H9 (cell line): ENCODE measurements around the gene HP1BP3. TPM values are rescaled to one million over a fixed set of nuclear protein-coding genes. Genes with fewer than 3 reads are reported as not detected.

Source experiments
- DNase-seq: peaks from one replicate; pipeline ENCODE4 v3.0.0-alpha.2; 2017
- H2AFZ ChIP-seq: one replicate; pipeline ENCODE4 v1.6.1; 2013; ENCODE audit warnings: mild to moderate bottlenecking, low read length, control low read depth, moderate library complexity
- H2AK5ac ChIP-seq: 2 replicates; pipeline ENCODE4 v1.6.1; 2013; ENCODE audit warnings: low read length, control low read depth, mixed read lengths; ENCODE audit not compliant: insufficient read length
- H2BK120ac ChIP-seq: one replicate; pipeline ENCODE4 v1.6.1; 2013; ENCODE audit warnings: low read depth, mild to moderate bottlenecking, low read length, control low read depth, inconsistent platforms; ENCODE audit not compliant: poor library complexity, severe bottlenecking
- H2BK12ac ChIP-seq: 2 replicates; pipeline ENCODE4 v1.6.1; 2013; ENCODE audit warnings: low read length, control low read depth, mixed read lengths, low read depth; ENCODE audit not compliant: insufficient read length
- H2BK15ac ChIP-seq: 2 replicates; pipeline ENCODE4 v1.6.1; 2013; ENCODE audit warnings: low read depth, low read length, control low read depth
- H2BK20ac ChIP-seq: one replicate; pipeline ENCODE4 v1.6.1; 2013; ENCODE audit warnings: low read depth, mild to moderate bottlenecking, low read length, control low read depth, inconsistent platforms; ENCODE audit not compliant: poor library complexity, severe bottlenecking
- H2BK5ac ChIP-seq: 2 replicates; pipeline ENCODE4 v1.6.1; 2013; ENCODE audit warnings: low read length, control low read depth, mixed read lengths; ENCODE audit not compliant: insufficient read length
- H3K14ac ChIP-seq: 2 replicates; pipeline ENCODE4 v1.6.1; 2013; ENCODE audit warnings: low read length, control low read depth; ENCODE audit not compliant: insufficient read depth
- H3K18ac ChIP-seq: 2 replicates; pipeline ENCODE4 v1.6.1; 2013; ENCODE audit warnings: low read depth, mild to moderate bottlenecking, mixed read lengths, low read length, control low read depth; ENCODE audit not compliant: insufficient read length
- H3K23ac ChIP-seq: 2 replicates; pipeline ENCODE4 v1.6.1; 2013; ENCODE audit warnings: low read length, control low read depth, mixed read lengths, low read depth; ENCODE audit not compliant: insufficient read length
- H3K23me2 ChIP-seq: 2 replicates; pipeline ENCODE4 v1.6.1; 2013; ENCODE audit warnings: low read depth, mild to moderate bottlenecking, mixed read lengths, low read length, control low read depth; ENCODE audit not compliant: insufficient read length, poor library complexity, severe bottlenecking
- H3K27ac ChIP-seq: 2 replicates; pipeline ENCODE4 v1.5.1; 2013; ENCODE audit warnings: low read length, control low read depth, mixed read lengths, low read depth; ENCODE audit not compliant: insufficient read length
- H3K27me3 ChIP-seq: 2 replicates; pipeline ENCODE4 v1.6.1; 2013; ENCODE audit warnings: low read length, control low read depth, inconsistent platforms; ENCODE audit not compliant: insufficient read depth
- H3K4ac ChIP-seq: 2 replicates; pipeline ENCODE4 v1.6.1; 2013; ENCODE audit warnings: low read depth, mild to moderate bottlenecking, control low read depth, inconsistent platforms, low read length, moderate library complexity
- H3K4me1 ChIP-seq: 2 replicates; pipeline ENCODE4 v1.6.1; 2013; ENCODE audit warnings: low read length, control low read depth, inconsistent platforms; ENCODE audit not compliant: insufficient read depth
- H3K4me2 ChIP-seq: 2 replicates; pipeline ENCODE4 v1.6.1; 2013; ENCODE audit warnings: low read length, control low read depth, mixed read lengths; ENCODE audit not compliant: insufficient read length, insufficient read depth
- H3K56ac ChIP-seq: 2 replicates; pipeline ENCODE4 v1.6.1; 2013; ENCODE audit warnings: low read depth, mild to moderate bottlenecking, mixed read lengths, low read length, control low read depth; ENCODE audit not compliant: insufficient read length
- H3K79me1 ChIP-seq: 2 replicates; pipeline ENCODE4 v1.6.1; 2013; ENCODE audit warnings: low read depth, mild to moderate bottlenecking, moderate library complexity, low read length, control low read depth, inconsistent platforms; ENCODE audit not compliant: insufficient read depth, poor library complexity, severe bottlenecking
- H3K79me2 ChIP-seq: 2 replicates; pipeline ENCODE4 v1.6.1; 2013; ENCODE audit warnings: low read length, control low read depth, inconsistent platforms; ENCODE audit not compliant: insufficient read depth
- H3K9ac ChIP-seq: 2 replicates; pipeline ENCODE4 v1.6.1; 2013; ENCODE audit warnings: low read length, control low read depth, mixed read lengths; ENCODE audit not compliant: insufficient read length; ENCODE audit errors: extremely low read depth
- H3K9me3 ChIP-seq: one replicate; pipeline ENCODE4 v1.6.1; 2013; ENCODE audit warnings: low read depth, low read length, inconsistent platforms; ENCODE audit not compliant: control insufficient read depth
- H3T11ph ChIP-seq: one replicate; pipeline ENCODE4 v1.6.1; 2013; ENCODE audit warnings: mild to moderate bottlenecking, low read length, control low read depth, inconsistent platforms
- H4K20me1 ChIP-seq: one replicate; pipeline ENCODE4 v1.6.1; 2013; ENCODE audit not compliant: control insufficient read depth, insufficient read length, insufficient read depth
- H4K5ac ChIP-seq: 2 replicates; pipeline ENCODE4 v1.6.1; 2013; ENCODE audit warnings: low read depth, mild to moderate bottlenecking, mixed read lengths, low read length, control low read depth; ENCODE audit not compliant: insufficient read length
- H4K8ac ChIP-seq: replicated peaks from 2 replicates; pipeline ENCODE4 v1.6.1; 2013; ENCODE audit warnings: low read length, control low read depth, mixed read lengths, low read depth; ENCODE audit not compliant: insufficient read length
- H4K91ac ChIP-seq: 2 replicates; pipeline ENCODE4 v1.6.1; 2013; ENCODE audit warnings: low read depth, mild to moderate bottlenecking, moderate library complexity, mixed read lengths, low read length, control low read depth; ENCODE audit not compliant: insufficient read length
- H3K27ac Mint-ChIP-seq, 3 experiments: 2 replicates in 2 of 3; 3 replicates in 1 of 3; pipeline ENCODE4 v1.8.0; 2020 to 2021; ENCODE audit warnings: mixed read lengths in 3 of 3, mild to moderate bottlenecking in 1 of 3, moderate library complexity in 1 of 3
- H3K27me3 Mint-ChIP-seq: 2 replicates; pipeline ENCODE4 v1.8.0; 2021; ENCODE audit warnings: low read depth, mild to moderate bottlenecking, moderate library complexity, mixed read lengths
- H3K36me3 Mint-ChIP-seq, 3 experiments: 2 replicates in 2 of 3; 3 replicates in 1 of 3; pipeline ENCODE4 v1.8.0; 2020 to 2021; ENCODE audit warnings: low read depth in 3 of 3, mixed read lengths in 3 of 3; ENCODE audit not compliant: insufficient read depth in 1 of 3
- H3K4me1 Mint-ChIP-seq, 2 experiments: 2 replicates each; pipeline ENCODE4 v1.8.0; 2020; ENCODE audit warnings: mixed read lengths in 2 of 2
- H3K4me3 Mint-ChIP-seq, 2 experiments: 2 replicates in 1 of 2; 3 replicates in 1 of 2; pipeline ENCODE4 v1.8.0; 2020 to 2021; ENCODE audit warnings: mild to moderate bottlenecking in 2 of 2, mixed read lengths in 2 of 2, moderate library complexity in 1 of 2
- H3K9me3 Mint-ChIP-seq, 2 experiments: 2 replicates in 1 of 2; 3 replicates in 1 of 2; pipeline ENCODE4 v1.8.0; 2020; ENCODE audit warnings: mild to moderate bottlenecking in 2 of 2, mixed read lengths in 2 of 2, moderate library complexity in 1 of 2
- CTCF ChIP-seq: fragments of 200-600 bp; sonication (generic); conservative IDR thresholded peaks from 3 replicates; pipeline ENCODE4 v1.8.0; 2021; ENCODE audit warnings: antibody characterized with exemption, mild to moderate bottlenecking
- WGBS: extraction: QIAGEN DNeasy Blood & Tissue Kit; methylation state at CpG from one replicate; pipeline ENCODE4 v1.1.7; 2013; ENCODE audit warnings: missing lambda C conversion rate, low lambda C conversion rate, mixed read lengths; ENCODE audit not compliant: insufficient read length; ENCODE audit errors: extremely low coverage; 5-methylcytosine and 5-hydroxymethylcytosine counted together
- total RNA-seq: library from RNA; stranded (reverse); gene quantifications from 2 replicates; pipeline ENCODE4 v1.2.1, GENCODE V29; 2021

The HP1BP3 gene
- total RNA-seq, 1 experiment from 2014 or later: 127 TPM

GRCh38 chr1:20753589-20753988, 33.5 kb downstream of the HP1BP3 start:
- Mint-ChIP-seq H3K9me3 (no peaks in the 10 kb centered on the region), H3K36me3 (peaks cover 25 to 66% (median 64%) of the 10 kb centered on the region in 3 experiments; a peak in 6 of 7 replicates), H3K4me1 (peaks cover 6 to 11% of the 10 kb centered on the region in 2 experiments; a peak in 1 of 4 replicates), H3K27ac (peak overlapping the region in 2 of 3 experiments; percentile 5 to 74; a peak in 3 of 7 replicates), H3K4me3 (no peak overlapping the region), H3K27me3 (no peaks in the 10 kb centered on the region)
- no peak overlapping the region for H2AFZ ChIP-seq
- H3K56ac ChIP-seq: no peak overlapping the region
- no peak overlapping the region for H4K5ac ChIP-seq
- no peaks in the 10 kb centered on the region for H4K20me1 ChIP-seq
- H3K27ac ChIP-seq: no peak overlapping the region
- no peak overlapping the region for H3K9ac ChIP-seq
- H3K4me2 ChIP-seq: no peak overlapping the region
- no peak for TF ChIP-seq CTCF
- H2BK120ac ChIP-seq: no peak overlapping the region
- no peaks in the 10 kb centered on the region for H3K23me2 ChIP-seq
- no peak overlapping the region for H4K8ac ChIP-seq
- WGBS: no CpG with 5 or more reads among the region's 3 CpGs
- no peak overlapping the region for H4K91ac ChIP-seq
- no peak overlapping the region for H2BK5ac ChIP-seq
- H3K4ac ChIP-seq: no peak overlapping the region
- H2BK20ac ChIP-seq: no peak overlapping the region
- H2BK12ac ChIP-seq: no peak overlapping the region
- no peak overlapping the region for H2AK5ac ChIP-seq
- H3K4me1 ChIP-seq: no peaks in the 10 kb centered on the region
- H3K79me1 ChIP-seq: peaks cover 5% of the 10 kb centered on the region
- no peak overlapping the region for H3K18ac ChIP-seq
- no peak overlapping the region for H3T11ph ChIP-seq
- no peak overlapping the region for H2BK15ac ChIP-seq
- H3K79me2 ChIP-seq: no peaks in the 10 kb centered on the region
- no peaks in the 10 kb centered on the region for H3K9me3 ChIP-seq
- H3K23ac ChIP-seq: no peak overlapping the region
- H3K14ac ChIP-seq: no peak overlapping the region
- H3K27me3 ChIP-seq: no peaks in the 10 kb centered on the region
- DNase-seq: no peak
